Measurements from ENCODE around the gene CRISPLD2.

Gene CRISPLD2

GRCh38 chr16:84888450-84888849 lies 68.7 kb downstream of the CRISPLD2 start:
- ChIA-PET CTCF (no interaction called here), POLR2A (no interaction called here)
- TF ChIP-seq NFRKB (IDR thresholded peaks at IDR 0.05) (no peak), SUZ12 (IDR thresholded peaks at IDR 0.05) (no peak)
- no peak for DNase-seq (ENCODE audit: extremely low spot score)

- DNase-seq (ENCODE audit: extremely low spot score): no peak
- ChIA-PET POLR2A (interaction anchor here (0.6 kb wide), 1 partner anchor 106 kb away, joined by 3 read pairs; no protein-coding TSS in a partner anchor), CTCF (no interaction called here)
- TF ChIP-seq ZNF384 (IDR thresholded peaks at IDR 0.05) (no peak), SUZ12 (IDR thresholded peaks at IDR 0.05) (no peak), CTBP1 (IDR thresholded peaks at IDR 0.05; ENCODE audit: borderline replicate concordance) (no peak), TARDBP (IDR thresholded peaks at IDR 0.05) (no peak), FOXM1 (IDR thresholded peaks at IDR 0.05; ENCODE audit: borderline replicate concordance) (no peak), PKNOX1 (IDR thresholded peaks at IDR 0.05) (no peak), ELF4 (IDR thresholded peaks at IDR 0.05) (no peak), ARNT (IDR thresholded peaks at IDR 0.05) (no peak), BHLHE40 (IDR thresholded peaks at IDR 0.05; ENCODE audit: borderline replicate concordance) (no peak), SP1 (IDR thresholded peaks at IDR 0.05) (no peak), FOXA1 (IDR thresholded peaks at IDR 0.05) (no peak), HDGF (IDR thresholded peaks at IDR 0.05; ENCODE audit: borderline replicate concordance) (no peak), LEF1 (IDR thresholded peaks at IDR 0.05; ENCODE audit: borderline replicate concordance) (no peak), FOXK2 (IDR thresholded peaks at IDR 0.05) (no peak), NFRKB (IDR thresholded peaks at IDR 0.05) (no peak), L3MBTL2 (conservative IDR thresholded peaks at IDR 0.05) (no peak)
Measured at GRCh38 chr16:84889066-84889465, 69.3 kb downstream of the CRISPLD2 start.

GRCh38 chr16:84890427-84890826 lies 70.6 kb downstream of the CRISPLD2 start:
- ChIA-PET CTCF (interaction anchor here (0.5 kb wide), 1 partner anchor 9 kb away, joined by 3 read pairs; no protein-coding TSS in a partner anchor), POLR2A (no interaction called here)
- DNase-seq (ENCODE audit: extremely low spot score): no peak
- TF ChIP-seq ARNT (IDR thresholded peaks at IDR 0.05) (no peak), LEF1 (IDR thresholded peaks at IDR 0.05; ENCODE audit: borderline replicate concordance) (no peak), FOXM1 (IDR thresholded peaks at IDR 0.05; ENCODE audit: borderline replicate concordance) (no peak), SP1 (IDR thresholded peaks at IDR 0.05) (no peak), NFRKB (IDR thresholded peaks at IDR 0.05) (no peak), ELF4 (IDR thresholded peaks at IDR 0.05) (no peak), HDGF (IDR thresholded peaks at IDR 0.05; ENCODE audit: borderline replicate concordance) (no peak), ZNF384 (IDR thresholded peaks at IDR 0.05) (no peak), TARDBP (IDR thresholded peaks at IDR 0.05) (no peak), FOXK2 (IDR thresholded peaks at IDR 0.05) (no peak), FOXA1 (IDR thresholded peaks at IDR 0.05) (no peak), CTBP1 (IDR thresholded peaks at IDR 0.05; ENCODE audit: borderline replicate concordance) (no peak), SUZ12 (IDR thresholded peaks at IDR 0.05) (no peak), PKNOX1 (IDR thresholded peaks at IDR 0.05) (no peak)

- ChIA-PET POLR2A (no interaction called here), CTCF (no interaction called here)
- DNase-seq (ENCODE audit: extremely low spot score): no peak
- TF ChIP-seq ARNT (IDR thresholded peaks at IDR 0.05): no peak
Measured at GRCh38 chr16:84891149-84891795, 71.5 kb downstream of the CRISPLD2 start.

- no peak for DNase-seq (ENCODE audit: extremely low spot score)
- no peak for TF ChIP-seq SP1 (IDR thresholded peaks at IDR 0.05)
- TF ChIP-seq ELF4 (IDR thresholded peaks at IDR 0.05): no peak
- TF ChIP-seq NFRKB (IDR thresholded peaks at IDR 0.05): no peak
- no peak for TF ChIP-seq FOXK2 (IDR thresholded peaks at IDR 0.05)
- no peak for TF ChIP-seq BHLHE40 (IDR thresholded peaks at IDR 0.05; ENCODE audit: borderline replicate concordance)
- TF ChIP-seq HDGF (IDR thresholded peaks at IDR 0.05; ENCODE audit: borderline replicate concordance): no peak
- no peak for TF ChIP-seq LEF1 (IDR thresholded peaks at IDR 0.05; ENCODE audit: borderline replicate concordance)
- TF ChIP-seq CTBP1 (IDR thresholded peaks at IDR 0.05; ENCODE audit: borderline replicate concordance): no peak
- TF ChIP-seq PKNOX1 (IDR thresholded peaks at IDR 0.05): no peak
- TF ChIP-seq TARDBP (IDR thresholded peaks at IDR 0.05): no peak
- TF ChIP-seq SUZ12 (IDR thresholded peaks at IDR 0.05): no peak
- TF ChIP-seq ZNF384 (IDR thresholded peaks at IDR 0.05): no peak
- no peak for TF ChIP-seq FOXA1 (IDR thresholded peaks at IDR 0.05)
- TF ChIP-seq L3MBTL2 (conservative IDR thresholded peaks at IDR 0.05): no peak
- TF ChIP-seq FOXM1 (IDR thresholded peaks at IDR 0.05; ENCODE audit: borderline replicate concordance): no peak
- TF ChIP-seq ARNT (IDR thresholded peaks at IDR 0.05): no peak
- CTCF ChIA-PET: interaction anchor here (0.6 kb wide), 1 partner anchor 11 kb away, joined by 3 read pairs; no protein-coding TSS in a partner anchor
- POLR2A ChIA-PET: no interaction called here
Measured at GRCh38 chr16:84892097-84892496, 72.3 kb downstream of the CRISPLD2 start.

GRCh38 chr16:84893467-84893848 lies 73.7 kb downstream of the CRISPLD2 start:
- CTCF ChIA-PET: no interaction called here

More at GRCh38 chr16:84893467-84893848, 73.7 kb downstream of the CRISPLD2 start:
- DNase-seq (ENCODE audit: extremely low spot score): no peak
- POLR2A ChIA-PET: no interaction called here
- TF ChIP-seq FOXA1 (IDR thresholded peaks at IDR 0.05): no peak
- TF ChIP-seq ARNT (IDR thresholded peaks at IDR 0.05): no peak
- TF ChIP-seq FOXK2 (IDR thresholded peaks at IDR 0.05): no peak
- no peak for TF ChIP-seq HDGF (IDR thresholded peaks at IDR 0.05; ENCODE audit: borderline replicate concordance)
- TF ChIP-seq PKNOX1 (IDR thresholded peaks at IDR 0.05): no peak
- TF ChIP-seq ELF4 (IDR thresholded peaks at IDR 0.05): no peak
- TF ChIP-seq CTBP1 (IDR thresholded peaks at IDR 0.05; ENCODE audit: borderline replicate concordance): no peak
- TF ChIP-seq LEF1 (IDR thresholded peaks at IDR 0.05; ENCODE audit: borderline replicate concordance): no peak
- no peak for TF ChIP-seq TARDBP (IDR thresholded peaks at IDR 0.05)
- TF ChIP-seq NFRKB (IDR thresholded peaks at IDR 0.05): no peak
- no peak for TF ChIP-seq ZNF384 (IDR thresholded peaks at IDR 0.05)
- TF ChIP-seq FOXM1 (IDR thresholded peaks at IDR 0.05; ENCODE audit: borderline replicate concordance): no peak
- TF ChIP-seq SP1 (IDR thresholded peaks at IDR 0.05): no peak
- TF ChIP-seq BHLHE40 (IDR thresholded peaks at IDR 0.05; ENCODE audit: borderline replicate concordance): no peak
- TF ChIP-seq L3MBTL2 (conservative IDR thresholded peaks at IDR 0.05): no peak
- no peak for TF ChIP-seq SUZ12 (IDR thresholded peaks at IDR 0.05)
